ENCODE measurements around the gene AFF3.

GRCh38 chr2:99824758-99825157 is 317.6 kb downstream of the AFF3 start:
- no peak for TF ChIP-seq CTCF (optimal IDR thresholded peaks at IDR 0.05 in 1 of 3, IDR thresholded peaks at IDR 0.05 in 1 of 3, conservative IDR thresholded peaks at IDR 0.05 in 1 of 3; ENCODE audit: extremely low read depth in 1 of 3, insufficient read depth in 2 of 3, low read length in 3 of 3)
- TF ChIP-seq EZH2 (IDR thresholded peaks at IDR 0.05; ENCODE audit: low read length): no peak

Measured in keratinocyte (primary cell).